Lung microvascular endothelial cell (primary cell): ENCODE results near the gene ATL2. TPM values are rescaled to one million over a fixed set of nuclear protein-coding genes. Genes with fewer than 3 reads are reported as not detected.
"Not testable (repeated sequence)": the region's sequence is repeated elsewhere in the genome, so short reads cannot be mapped to it uniquely, and the experiment has no call there.

ENCODE experiments used
- DNase-seq, 2 donors: peaks; one replicate each; pipeline versions ENCODE4 v3.0.0 to v3.0.0-alpha.2; 2010; ENCODE audit warnings: low read depth in 2 of 2
- total RNA-seq: library from RNA; depleted of rRNA; stranded (reverse); fragments of >200 nt; gene quantifications from 2 replicates; pipeline ENCODE4 v1.2.1, GENCODE V29; 2014

The ATL2 gene
- total RNA-seq, 1 donor from 2014 or later: 46.4 TPM

- DNase-seq: peak; percentile 86 to 87
These were observed 102.5 kb downstream of the ATL2 start for GRCh38 chr2:38274286-38275276.

- no peak for DNase-seq
These were observed 105.4 kb downstream of the ATL2 start for GRCh38 chr2:38271697-38272096.

- DNase-seq: no peak
These were observed 107.7 kb downstream of the ATL2 start for GRCh38 chr2:38269421-38269820.

- no peak for DNase-seq
These were observed 108.3 kb downstream of the ATL2 start for GRCh38 chr2:38268691-38269327.

- DNase-seq: no peak
These were observed 109.1 kb downstream of the ATL2 start for GRCh38 chr2:38268001-38268400.

GRCh38 chr2:38267270-38267925 is 109.7 kb downstream of the ATL2 start:
- DNase-seq: no peak

GRCh38 chr2:38266382-38267061 is 110.6 kb downstream of the ATL2 start:
- DNase-seq: peak in 1 of 2 donors; percentile 2

- DNase-seq: no peak
These were observed 111.6 kb downstream of the ATL2 start for GRCh38 chr2:38265461-38265860.

- no peak for DNase-seq
These were observed 112.5 kb downstream of the ATL2 start for GRCh38 chr2:38264396-38265221.

- no peak for DNase-seq
These were observed 113.8 kb downstream of the ATL2 start for GRCh38 chr2:38263293-38263692.

- DNase-seq: no peak
These were observed 114.8 kb downstream of the ATL2 start for GRCh38 chr2:38262069-38262871.

- no peak for DNase-seq
These were observed 115.5 kb downstream of the ATL2 start for GRCh38 chr2:38261569-38262068.

- no peak for DNase-seq
These were observed 116.1 kb downstream of the ATL2 start for GRCh38 chr2:38260972-38261371.

- no peak for DNase-seq
These were observed 116.6 kb downstream of the ATL2 start for GRCh38 chr2:38260469-38260868.

GRCh38 chr2:38259311-38259710 is 117.8 kb downstream of the ATL2 start:
- DNase-seq: no peak

GRCh38 chr2:38257680-38258079 is 119.4 kb downstream of the ATL2 start:
- not testable (repeated sequence) for DNase-seq

GRCh38 chr2:38256610-38257009 is 120.5 kb downstream of the ATL2 start:
- no peak for DNase-seq

- no peak for DNase-seq
These were observed 121.9 kb downstream of the ATL2 start for GRCh38 chr2:38255211-38255610.

GRCh38 chr2:38254796-38255195 is 122.3 kb downstream of the ATL2 start:
- no peak for DNase-seq

- no peak for DNase-seq
These were observed 125.1 kb downstream of the ATL2 start for GRCh38 chr2:38251940-38252339.
